Measurements from ENCODE around the gene TANGO2. TPM values are rescaled to one million over a fixed set of nuclear protein-coding genes. Genes with fewer than 3 reads are reported as not detected.

Gene TANGO2
- total RNA-seq, 3 donors from 2014 or later: 17.5 to 29.7 (median 27.6) TPM

GRCh38 chr22:19986011-19986409 is 34.9 kb upstream of the TANGO2 start:
- intact Hi-C loops (cut with DNase I, micrococcal nuclease): no loop called here

DNA sequence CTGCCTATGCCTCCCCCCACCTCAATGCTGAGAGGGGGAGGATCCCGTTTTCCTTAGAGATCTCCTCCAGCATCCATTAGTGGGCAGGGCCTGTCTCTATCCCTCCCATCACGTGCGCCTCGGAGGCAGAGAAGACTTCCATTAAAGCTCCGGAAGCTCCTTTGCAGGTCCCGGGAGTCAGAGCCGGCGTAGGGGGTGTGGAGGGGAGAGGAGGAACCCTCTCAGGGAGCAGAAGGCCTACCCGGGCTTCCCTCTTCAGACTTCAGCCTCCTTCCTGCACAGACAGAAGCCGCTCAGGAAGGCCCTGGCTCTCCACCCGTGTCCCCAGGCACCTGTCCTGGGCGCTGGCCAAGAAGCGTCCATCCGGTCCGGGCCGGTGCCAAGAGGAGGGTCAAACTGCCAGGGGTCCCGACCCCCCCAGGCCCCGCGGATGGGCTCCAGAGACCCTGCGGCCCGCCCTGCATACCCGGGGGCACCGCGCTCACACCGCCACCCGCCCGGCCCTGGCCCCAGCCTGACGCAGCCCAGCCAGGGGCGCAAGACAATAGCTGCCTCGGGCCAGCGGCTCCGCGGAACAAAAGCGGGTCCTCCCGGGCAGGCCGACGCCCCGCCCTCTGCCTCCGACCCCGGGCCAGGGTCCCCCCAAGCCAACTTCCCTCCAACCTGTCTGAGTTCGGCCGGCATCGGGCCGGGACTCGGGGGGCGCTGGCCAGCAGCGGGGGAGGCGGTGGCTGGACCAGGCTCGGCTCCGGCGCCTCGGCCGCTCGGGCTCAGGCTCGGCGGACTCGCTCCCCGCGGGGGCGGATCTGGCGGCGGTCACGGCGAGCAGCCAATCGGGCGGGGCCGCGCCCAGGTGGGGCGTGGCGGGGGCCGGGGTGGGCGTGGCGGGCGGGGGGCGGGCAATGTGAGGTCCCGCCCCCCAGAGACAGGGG is 34.2 kb upstream of the TANGO2 start:
- H3K4me1 ChIP-seq (ENCODE audit: low read depth): peaks cover 11% of the 10 kb centered on the region
- H3K4me3 ChIP-seq: peak overlapping the region; percentile 26
- H3K9me3 ChIP-seq: no peaks in the 10 kb centered on the region
- DNase-seq: peak; percentile 78 to 88 (median 85)
- peak; percentile 97 for ATAC-seq
- TF ChIP-seq, protein P1, sequence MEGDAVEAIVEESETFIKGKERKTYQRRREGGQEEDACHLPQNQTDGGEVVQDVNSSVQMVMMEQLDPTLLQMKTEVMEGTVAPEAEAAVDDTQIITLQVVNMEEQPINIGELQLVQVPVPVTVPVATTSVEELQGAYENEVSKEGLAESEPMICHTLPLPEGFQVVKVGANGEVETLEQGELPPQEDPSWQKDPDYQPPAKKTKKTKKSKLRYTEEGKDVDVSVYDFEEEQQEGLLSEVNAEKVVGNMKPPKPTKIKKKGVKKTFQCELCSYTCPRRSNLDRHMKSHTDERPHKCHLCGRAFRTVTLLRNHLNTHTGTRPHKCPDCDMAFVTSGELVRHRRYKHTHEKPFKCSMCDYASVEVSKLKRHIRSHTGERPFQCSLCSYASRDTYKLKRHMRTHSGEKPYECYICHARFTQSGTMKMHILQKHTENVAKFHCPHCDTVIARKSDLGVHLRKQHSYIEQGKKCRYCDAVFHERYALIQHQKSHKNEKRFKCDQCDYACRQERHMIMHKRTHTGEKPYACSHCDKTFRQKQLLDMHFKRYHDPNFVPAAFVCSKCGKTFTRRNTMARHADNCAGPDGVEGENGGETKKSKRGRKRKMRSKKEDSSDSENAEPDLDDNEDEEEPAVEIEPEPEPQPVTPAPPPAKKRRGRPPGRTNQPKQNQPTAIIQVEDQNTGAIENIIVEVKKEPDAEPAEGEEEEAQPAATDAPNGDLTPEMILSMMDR (IDR thresholded peaks at IDR 0.05): no peak
- intact Hi-C loops (cut with DNase I, micrococcal nuclease): no loop called here
- H3K36me3 ChIP-seq (ENCODE audit: low read depth): no peaks in the 10 kb centered on the region

More at GRCh38 chr22:19986011-19986409, 34.9 kb upstream of the TANGO2 start:
- Histone ChIP-seq H3K36me3 (ENCODE audit: low read depth) (no peaks in the 10 kb centered on the region), H3K4me3 (no peak overlapping the region), H3K9me3 (no peaks in the 10 kb centered on the region), H3K4me1 (ENCODE audit: low read depth) (peaks cover 11% of the 10 kb centered on the region)
- ATAC-seq (no peak), DNase-seq (peak in 2 of 3 donors; percentile 27 to 39)
- TF ChIP-seq, protein P1 (IDR thresholded peaks at IDR 0.05): no peak

GRCh38 chr22:19987394-19988306 is 33.3 kb upstream of the TANGO2 start:
- H3K4me1 ChIP-seq (ENCODE audit: low read depth): peaks cover 11% of the 10 kb centered on the region
- TF ChIP-seq, protein P1 (IDR thresholded peaks at IDR 0.05): no peak
- no peaks in the 10 kb centered on the region for H3K36me3 ChIP-seq (ENCODE audit: low read depth)
- H3K9me3 ChIP-seq: no peaks in the 10 kb centered on the region
- ATAC-seq (peak; percentile 11), DNase-seq (peak in 2 of 3 donors; percentile 33 to 65)
- no peak overlapping the region for H3K4me3 ChIP-seq
- intact Hi-C loops (cut with DNase I, micrococcal nuclease): no loop called here

GRCh38 chr22:19988331-19988808 is 32.5 kb upstream of the TANGO2 start:
- no peak for ATAC-seq
- TF ChIP-seq, protein P1 (IDR thresholded peaks at IDR 0.05): no peak
- Histone ChIP-seq H3K4me1 (ENCODE audit: low read depth) (peaks cover 11% of the 10 kb centered on the region), H3K4me3 (no peak overlapping the region), H3K36me3 (ENCODE audit: low read depth) (no peaks in the 10 kb centered on the region), H3K9me3 (no peaks in the 10 kb centered on the region)
- DNase-seq: peak in 2 of 3 donors; percentile 23 to 42
- intact Hi-C loops (cut with DNase I, micrococcal nuclease): no loop called here

GRCh38 chr22:19988965-19989724 is 31.8 kb upstream of the TANGO2 start:
- intact Hi-C loops (cut with DNase I, micrococcal nuclease): no loop called here
- H3K4me3 ChIP-seq: no peak overlapping the region
- ATAC-seq: no peak
- TF ChIP-seq, protein P1 (IDR thresholded peaks at IDR 0.05): no peak
- peaks cover 11% of the 10 kb centered on the region for H3K4me1 ChIP-seq (ENCODE audit: low read depth)
- H3K36me3 ChIP-seq (ENCODE audit: low read depth): no peaks in the 10 kb centered on the region
- H3K9me3 ChIP-seq: no peaks in the 10 kb centered on the region
- peak in 2 of 3 donors; percentile 23 to 37 for DNase-seq

All from mucosa of descending colon (tissue), 3 donors.